Ovary (tissue), 9 donors: Measurements from ENCODE around the gene NCAM1. TPM values are rescaled to one million over a fixed set of nuclear protein-coding genes. Genes with fewer than 3 reads are reported as not detected.

Experiments used
- DNase-seq, 5 donors: peaks; one replicate each; pipeline ENCODE4 v3.0.0-alpha.2; 2019 to 2020
- H3K27ac ChIP-seq, 2 donors: fragments of 200-600 bp; one replicate each; pipeline versions ENCODE4 v1.5.1 to v1.8.0; 2019 to 2022
- H3K27me3 ChIP-seq: fragments of 200-600 bp; one replicate; pipeline ENCODE4 v1.8.0; 2022
- H3K36me3 ChIP-seq: fragments of 200-600 bp; sonication (generic); one replicate; pipeline ENCODE4 v1.5.1; 2019
- H3K4me1 ChIP-seq: one replicate; pipeline ENCODE4 v1.8.1; 2013; ENCODE audit warnings: mild to moderate bottlenecking, moderate library complexity; ENCODE audit not compliant: insufficient read depth
- H3K4me3 ChIP-seq: fragments of 200-600 bp; sonication (generic); one replicate; pipeline ENCODE4 v1.5.1; 2017
- H3K9me3 ChIP-seq, 2 donors: fragments of 200-600 bp in 1 of 2; sonication (generic) in 1 of 2; one replicate each; pipeline versions ENCODE4 v1.5.1 to v1.8.1; 2013 to 2019; ENCODE audit warnings: mild to moderate bottlenecking in 1 of 2, moderate library complexity in 1 of 2
- CTCF ChIP-seq, 3 donors: fragments of 450-650 bp in 2 of 3; fragments of 200-600 bp in 1 of 3; IDR thresholded peaks; one replicate each; pipeline versions ENCODE4 v1.5.1 to v1.8.0; 2016 to 2022; ENCODE audit warnings: antibody characterized with exemption in 3 of 3, mild to moderate bottlenecking in 1 of 3
- EP300 ChIP-seq: sonication (generic); formaldehyde crosslinking; IDR thresholded peaks from one replicate; pipeline ENCODE4 v1.6.1; 2017; ENCODE audit warnings: antibody characterized with exemption
- POLR2A ChIP-seq: fragments of 450-650 bp; IDR thresholded peaks from one replicate; pipeline ENCODE4 v1.6.1; 2017; ENCODE audit warnings: antibody characterized with exemption, mild to moderate bottlenecking, moderate library complexity
- WGBS, 3 donors: extraction: QIAGEN DNeasy Blood & Tissue Kit in 1 of 3; methylation state at CpG; one replicate each; pipeline versions ENCODE4 v1.1.5 to v1.1.7; 2013 to 2017; 5-methylcytosine and 5-hydroxymethylcytosine counted together
- intact Hi-C, 4 donors: fragments of 100-400 bp; cut with DNase I; formaldehyde crosslinking; loops; one replicate each; pipeline versions ENCODE4 v1.11.0 to v1.15.1; 2022 to 2023
- polyA plus RNA-seq, 2 donors: library from polyadenylated mRNA; stranded (reverse); fragments of 200-250 nt in 1 of 2; fragments of 350-450 nt in 1 of 2; fragmentation: Illumina TruSeq in 1 of 2; extraction: RNeasy Lipid Tissue Mini Kit (QIAGEN cat#74804) in 1 of 2; gene quantifications; one replicate each; pipeline ENCODE4 v1.2.3, GENCODE V29; 2013 to 2014
- total RNA-seq, 7 donors: library from RNA; depleted of rRNA in 2 of 7; stranded (reverse); fragments of >200 nt in 2 of 7; fragmentation: NEBNext Ultra II Directional in 3 of 7; extraction: Animal tissue kit (Norgen Biotek cat#: 25700) in 3 of 7; gene quantifications; one replicate each; pipeline versions ENCODE4 v1.1.0 to v1.2.4, GENCODE V29; 2016 to 2023
- donor health status: DM: no; HTN: no; CAD: no; lungs with moderate emphysema.
- donor health status: DM: no; HTN: no; CAD: no.
- donor health status: Bipolar disorder and iron deficiency.
- donor health status: DM: yes; HTN: yes; CAD: no.
- donor health status: DM: no; HTN: no; CAD: no.
- donor health status: DM: yes; HTN: yes; CAD: no.

The NCAM1 gene
- total and polyA plus RNA-seq, 9 donors = 23.0 to 194 (median 106) TPM

- Histone ChIP-seq H3K4me3 (no peak overlapping the region), H3K27me3 (no peaks in the 10 kb centered on the region), H3K4me1 (no peaks in the 10 kb centered on the region), H3K27ac (no peak overlapping the region), H3K36me3 (no peaks in the 10 kb centered on the region), H3K9me3 (no peaks in the 10 kb centered on the region)
- 89 to 95% (median 90%) methylated on average over 19 of the region's 19 CpGs for WGBS, 3 donors
- DNase-seq = no peak
- TF ChIP-seq EP300 = no peak
- TF ChIP-seq CTCF (IDR thresholded peaks at IDR 0.05) = no peak
- TF ChIP-seq POLR2A = no peak
- intact Hi-C loops = loop anchor here in 1 of 4 donors (10.0 kb wide), 1 partner anchor 690 kb away; no protein-coding TSS in a partner anchor
Observed at GRCh38 chr11:113274713-113275582, 313.7 kb downstream of the NCAM1 start.

- intact Hi-C loops = loop anchor here in 1 of 4 donors (10.0 kb wide), 1 partner anchor 691 kb away; no protein-coding TSS in a partner anchor
- H3K27ac ChIP-seq = no peak overlapping the region
Observed at GRCh38 chr11:113275602-113276001, 314.4 kb downstream of the NCAM1 start.

GRCh38 chr11:113276466-113276865, 315.2 kb downstream of the NCAM1 start:
- DNase-seq = no peak
- 75 to 90% (median 80%) methylated on average over 2 of the region's 2 CpGs for WGBS, 3 donors

More at GRCh38 chr11:113275602-113276001, 314.4 kb downstream of the NCAM1 start:
- H3K36me3 ChIP-seq = no peaks in the 10 kb centered on the region
- no peaks in the 10 kb centered on the region for H3K9me3 ChIP-seq
- no peaks in the 10 kb centered on the region for H3K27me3 ChIP-seq
- TF ChIP-seq EP300 (no peak), CTCF (IDR thresholded peaks at IDR 0.05) (no peak), POLR2A (no peak)
- H3K4me3 ChIP-seq = no peak overlapping the region
- no peaks in the 10 kb centered on the region for H3K4me1 ChIP-seq
- no peak for DNase-seq
- 69 to 78% (median 78%) methylated on average over 7 of the region's 7 CpGs for WGBS, 3 donors

GRCh38 chr11:113277907-113278306, 316.7 kb downstream of the NCAM1 start:
- no peak overlapping the region for H3K27ac ChIP-seq
- H3K27me3 ChIP-seq = no peaks in the 10 kb centered on the region
- WGBS, 3 donors = 94 to 98% (median 96%) methylated on average over 5 of the region's 5 CpGs
- H3K4me1 ChIP-seq = no peaks in the 10 kb centered on the region
- intact Hi-C loops = loop anchor here in 1 of 4 donors (10.0 kb wide), 1 partner anchor 693 kb away; no protein-coding TSS in a partner anchor
- DNase-seq = no peak
- no peaks in the 10 kb centered on the region for H3K9me3 ChIP-seq
- no peak overlapping the region for H3K4me3 ChIP-seq
- no peaks in the 10 kb centered on the region for H3K36me3 ChIP-seq
- TF ChIP-seq EP300 (no peak), CTCF (IDR thresholded peaks at IDR 0.05) (no peak), POLR2A (no peak)

More at GRCh38 chr11:113276466-113276865, 315.2 kb downstream of the NCAM1 start:
- Histone ChIP-seq H3K27me3 (no peaks in the 10 kb centered on the region), H3K4me3 (no peak overlapping the region), H3K9me3 (no peaks in the 10 kb centered on the region), H3K4me1 (no peaks in the 10 kb centered on the region), H3K27ac (no peak overlapping the region), H3K36me3 (no peaks in the 10 kb centered on the region)
- TF ChIP-seq EP300 = no peak
- TF ChIP-seq POLR2A = no peak
- TF ChIP-seq CTCF (IDR thresholded peaks at IDR 0.05) = no peak
- intact Hi-C loops = loop anchor here in 1 of 4 donors (10.0 kb wide), 1 partner anchor 692 kb away; no protein-coding TSS in a partner anchor
